ENCODE results near the gene ETNK1.

Gene ETNK1

GRCh38 chr12:22635812-22636211 lies 10.8 kb downstream of the ETNK1 start:
- no peak for DNase-seq

- no peak for DNase-seq
These were observed 15.9 kb downstream of the ETNK1 start for GRCh38 chr12:22640851-22641250.

GRCh38 chr12:22641353-22642053 lies 16.5 kb downstream of the ETNK1 start:
- DNase-seq: no peak

- DNase-seq: no peak
These were observed 23.7 kb downstream of the ETNK1 start for GRCh38 chr12:22648668-22649067.

- no peak for DNase-seq
These were observed 28.1 kb downstream of the ETNK1 start for GRCh38 chr12:22653075-22653474.

GRCh38 chr12:22653791-22654190 lies 28.8 kb downstream of the ETNK1 start:
- no peak for DNase-seq

- DNase-seq: no peak
These were observed 31.4 kb downstream of the ETNK1 start for GRCh38 chr12:22656376-22656775.

- no peak for DNase-seq
These were observed 31.9 kb downstream of the ETNK1 start for GRCh38 chr12:22656831-22657230.

- DNase-seq: peak; percentile 31
These were observed 32.6 kb downstream of the ETNK1 start for GRCh38 chr12:22657538-22657937.

- peak; percentile 65 for DNase-seq
These were observed 33.2 kb downstream of the ETNK1 start for GRCh38 chr12:22658214-22658613.

- no peak for DNase-seq
These were observed 37.4 kb downstream of the ETNK1 start for GRCh38 chr12:22662356-22662755.

GRCh38 chr12:22665476-22665875 lies 40.5 kb downstream of the ETNK1 start:
- DNase-seq: no peak

GRCh38 chr12:22667122-22667521 lies 42.2 kb downstream of the ETNK1 start:
- DNase-seq: no peak

- DNase-seq: no peak
These were observed 43.5 kb downstream of the ETNK1 start for GRCh38 chr12:22668441-22668840.

- DNase-seq: no peak
These were observed 45.8 kb downstream of the ETNK1 start for GRCh38 chr12:22670762-22671161.

GRCh38 chr12:22672951-22673350 lies 48.0 kb downstream of the ETNK1 start:
- no peak for DNase-seq

- DNase-seq: no peak
These were observed 53.0 kb downstream of the ETNK1 start for GRCh38 chr12:22677781-22678574.

- DNase-seq: no peak
These were observed 57.7 kb downstream of the ETNK1 start for GRCh38 chr12:22682663-22683062.

- no peak for DNase-seq
These were observed 58.2 kb downstream of the ETNK1 start for GRCh38 chr12:22683131-22683530.

GRCh38 chr12:22684140-22685118 lies 59.5 kb downstream of the ETNK1 start:
- DNase-seq: peak; percentile 14

- DNase-seq: no peak
These were observed 61.2 kb downstream of the ETNK1 start for GRCh38 chr12:22686193-22686592.

- peak; percentile 66 for DNase-seq
These were observed 62.5 kb downstream of the ETNK1 start for GRCh38 chr12:22687361-22688076.

GRCh38 chr12:22689876-22690275 lies 64.9 kb downstream of the ETNK1 start:
- DNase-seq: no peak
